Astrocyte (in vitro differentiated cells and primary cell): ENCODE data around the gene C1orf53. TPM values are rescaled to one million over a fixed set of nuclear protein-coding genes. Genes with fewer than 3 reads are reported as not detected.
A peak's percentile ranks its signal among the peaks of the same experiment; 100 is the strongest.

Experiments used
- DNase-seq: peaks from one replicate; pipeline ENCODE4 v3.0.0-alpha.2; 2010; ENCODE audit warnings: low read depth
- FAIRE-seq: peaks from 2 replicates; lab custom pipeline; 2011; peaks lifted over from hg19 to GRCh38; lab: Jason Lieb, UNC
- H2AFZ ChIP-seq: 2 replicates; pipeline ENCODE4 v1.6.0; 2012; ENCODE audit warnings: low read depth, low read length, inconsistent platforms
- H3K27ac ChIP-seq: 2 replicates; pipeline ENCODE4 v1.5.1; 2011; ENCODE audit warnings: low read depth, low read length, inconsistent platforms
- H3K27me3 ChIP-seq: 2 replicates; pipeline ENCODE4 v1.6.0; 2011; ENCODE audit warnings: low read length, inconsistent platforms; ENCODE audit not compliant: insufficient read depth
- H3K36me3 ChIP-seq: 2 replicates; pipeline ENCODE4 v1.5.1; 2011; ENCODE audit warnings: low read length, inconsistent platforms; ENCODE audit not compliant: insufficient read depth
- H3K4me1 ChIP-seq: 2 replicates; pipeline ENCODE4 v1.5.1; 2011; ENCODE audit warnings: low read length, inconsistent platforms; ENCODE audit not compliant: insufficient read depth
- H3K4me2 ChIP-seq: 2 replicates; pipeline ENCODE4 v1.6.0; 2012; ENCODE audit warnings: low read length, inconsistent platforms
- H3K4me3 ChIP-seq: 2 replicates; pipeline ENCODE4 v1.5.1; 2011; ENCODE audit warnings: low read depth, mild to moderate bottlenecking, low read length, inconsistent platforms; ENCODE audit not compliant: insufficient read depth
- H3K79me2 ChIP-seq: 2 replicates; pipeline ENCODE4 v1.6.0; 2012; ENCODE audit warnings: mild to moderate bottlenecking, low read length, inconsistent platforms; ENCODE audit not compliant: insufficient read depth
- H3K9ac ChIP-seq: 2 replicates; pipeline ENCODE4 v1.6.0; 2012; ENCODE audit warnings: mild to moderate bottlenecking, low read length, inconsistent platforms
- H3K9me3 ChIP-seq: 2 replicates; pipeline ENCODE4 v1.5.1; 2012; ENCODE audit warnings: low read depth, mild to moderate bottlenecking, low read length, inconsistent platforms; ENCODE audit not compliant: insufficient read depth
- H4K20me1 ChIP-seq: 2 replicates; pipeline ENCODE4 v1.6.0; 2012; ENCODE audit warnings: low read length, inconsistent platforms; ENCODE audit not compliant: insufficient read depth
- H3K27ac Mint-ChIP-seq: one replicate; pipeline ENCODE4 v1.8.0; 2021; ENCODE audit warnings: mild to moderate bottlenecking, mixed read lengths; ENCODE audit not compliant: unreplicated experiment
- H3K27me3 Mint-ChIP-seq: one replicate; pipeline ENCODE4 v1.8.0; 2021; ENCODE audit warnings: low read depth, mixed read lengths; ENCODE audit not compliant: unreplicated experiment
- H3K36me3 Mint-ChIP-seq: one replicate; pipeline ENCODE4 v1.8.0; 2021; ENCODE audit warnings: low read depth, mixed read lengths; ENCODE audit not compliant: unreplicated experiment
- H3K4me1 Mint-ChIP-seq: one replicate; pipeline ENCODE4 v1.8.0; 2021; ENCODE audit warnings: low read depth, mixed read lengths; ENCODE audit not compliant: unreplicated experiment
- H3K4me3 Mint-ChIP-seq: one replicate; pipeline ENCODE4 v1.8.0; 2021; ENCODE audit warnings: mild to moderate bottlenecking, moderate library complexity, mixed read lengths; ENCODE audit not compliant: unreplicated experiment
- H3K9me3 Mint-ChIP-seq: one replicate; pipeline ENCODE4 v1.8.0; 2021; ENCODE audit warnings: mild to moderate bottlenecking, mixed read lengths; ENCODE audit not compliant: unreplicated experiment
- EZH2 ChIP-seq: IDR thresholded peaks from 2 replicates; pipeline ENCODE4 v1.6.1; 2012; ENCODE audit warnings: mild to moderate bottlenecking, low read length, inconsistent platforms; ENCODE audit not compliant: insufficient read depth
- total RNA-seq: library from RNA; stranded (reverse); gene quantifications from 2 replicates; pipeline ENCODE4 v1.2.1, GENCODE V29; 2021
- TF ChIP-seq, protein P1 (sequence below): IDR thresholded peaks from 2 replicates; pipeline ENCODE4 v1.5.1; 2011; ENCODE audit warnings: low read depth, mild to moderate bottlenecking, inconsistent platforms, low read length, moderate library complexity; ENCODE audit not compliant: insufficient read depth

Gene C1orf53
- total RNA-seq, 1 donor from 2014 or later = 7.9 TPM

DNA sequence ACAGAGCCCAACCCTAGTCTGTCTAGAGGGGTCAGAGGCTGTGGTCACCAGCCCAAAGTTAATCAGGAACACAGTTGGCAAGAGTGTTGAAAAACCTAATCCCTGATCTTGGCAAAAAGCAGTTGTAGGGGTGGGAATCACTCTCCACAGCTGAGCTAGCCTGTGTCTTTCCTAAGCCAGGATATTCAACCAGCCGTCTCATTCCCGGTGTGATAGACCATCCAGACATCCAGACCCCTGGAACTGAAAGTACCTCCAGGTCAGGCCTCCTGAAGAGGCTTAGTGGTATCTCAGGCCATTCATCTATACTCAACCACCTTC lies 19.6 kb downstream of the C1orf53 start:
- Mint-ChIP-seq H3K4me3 (no peak overlapping the region), H3K27me3 (peaks cover 68% of the 10 kb centered on the region), H3K4me1 (peaks cover 5% of the 10 kb centered on the region), H3K36me3 (peaks cover 2% of the 10 kb centered on the region), H3K9me3 (peaks cover 23% of the 10 kb centered on the region), H3K27ac (no peak overlapping the region)
- FAIRE-seq (no peak), DNase-seq (no peak)
- no peaks in the 10 kb centered on the region for H3K79me2 ChIP-seq
- no peak overlapping the region for H3K4me2 ChIP-seq
- H3K4me3 ChIP-seq = no peak overlapping the region
- no peaks in the 10 kb centered on the region for H3K36me3 ChIP-seq
- peaks cover 4% of the 10 kb centered on the region for H4K20me1 ChIP-seq
- H3K27ac ChIP-seq = no peak overlapping the region
- TF ChIP-seq, protein P1, sequence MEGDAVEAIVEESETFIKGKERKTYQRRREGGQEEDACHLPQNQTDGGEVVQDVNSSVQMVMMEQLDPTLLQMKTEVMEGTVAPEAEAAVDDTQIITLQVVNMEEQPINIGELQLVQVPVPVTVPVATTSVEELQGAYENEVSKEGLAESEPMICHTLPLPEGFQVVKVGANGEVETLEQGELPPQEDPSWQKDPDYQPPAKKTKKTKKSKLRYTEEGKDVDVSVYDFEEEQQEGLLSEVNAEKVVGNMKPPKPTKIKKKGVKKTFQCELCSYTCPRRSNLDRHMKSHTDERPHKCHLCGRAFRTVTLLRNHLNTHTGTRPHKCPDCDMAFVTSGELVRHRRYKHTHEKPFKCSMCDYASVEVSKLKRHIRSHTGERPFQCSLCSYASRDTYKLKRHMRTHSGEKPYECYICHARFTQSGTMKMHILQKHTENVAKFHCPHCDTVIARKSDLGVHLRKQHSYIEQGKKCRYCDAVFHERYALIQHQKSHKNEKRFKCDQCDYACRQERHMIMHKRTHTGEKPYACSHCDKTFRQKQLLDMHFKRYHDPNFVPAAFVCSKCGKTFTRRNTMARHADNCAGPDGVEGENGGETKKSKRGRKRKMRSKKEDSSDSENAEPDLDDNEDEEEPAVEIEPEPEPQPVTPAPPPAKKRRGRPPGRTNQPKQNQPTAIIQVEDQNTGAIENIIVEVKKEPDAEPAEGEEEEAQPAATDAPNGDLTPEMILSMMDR = no peak
- no peak overlapping the region for H2AFZ ChIP-seq
- peaks cover 4% of the 10 kb centered on the region for H3K4me1 ChIP-seq
- H3K9me3 ChIP-seq = no peaks in the 10 kb centered on the region
- H3K27me3 ChIP-seq = peaks cover 72% of the 10 kb centered on the region
- H3K9ac ChIP-seq = no peak overlapping the region

GRCh38 chr1:197923038-197923437 lies 20.6 kb downstream of the C1orf53 start:
- no peaks in the 10 kb centered on the region for H3K4me1 ChIP-seq
- H3K79me2 ChIP-seq = no peaks in the 10 kb centered on the region
- H3K4me2 ChIP-seq = no peak overlapping the region
- no peaks in the 10 kb centered on the region for H3K36me3 Mint-ChIP-seq
- no peak overlapping the region for H3K4me3 ChIP-seq
- H3K4me1 Mint-ChIP-seq = peaks cover 2% of the 10 kb centered on the region
- no peaks in the 10 kb centered on the region for H3K9me3 ChIP-seq
- peaks cover 70% of the 10 kb centered on the region for H3K27me3 ChIP-seq
- DNase-seq = no peak
- TF ChIP-seq, protein P1 = no peak
- TF ChIP-seq EZH2 = no peak
- peaks cover 19% of the 10 kb centered on the region for H3K9me3 Mint-ChIP-seq
- H2AFZ ChIP-seq = no peak overlapping the region
- H3K4me3 Mint-ChIP-seq = no peak overlapping the region
- H3K27ac ChIP-seq = no peak overlapping the region
- H3K9ac ChIP-seq = no peak overlapping the region
- H3K27me3 Mint-ChIP-seq = peaks cover 67% of the 10 kb centered on the region
- no peak overlapping the region for H3K27ac Mint-ChIP-seq
- no peaks in the 10 kb centered on the region for H3K36me3 ChIP-seq
- H4K20me1 ChIP-seq = peaks cover 4% of the 10 kb centered on the region
- FAIRE-seq = no peak

GRCh38 chr1:197924516-197925123 lies 22.2 kb downstream of the C1orf53 start:
- no peak for TF ChIP-seq EZH2
- TF ChIP-seq, protein P1 = peak; percentile 74
- peaks cover 2% of the 10 kb centered on the region for H4K20me1 ChIP-seq
- peaks cover 5% of the 10 kb centered on the region for H3K9me3 Mint-ChIP-seq
- no peak overlapping the region for H3K9ac ChIP-seq
- no peaks in the 10 kb centered on the region for H3K36me3 Mint-ChIP-seq
- no peak overlapping the region for H3K4me3 Mint-ChIP-seq
- no peak overlapping the region for H3K4me3 ChIP-seq
- H2AFZ ChIP-seq = no peak overlapping the region
- H3K4me1 Mint-ChIP-seq = no peaks in the 10 kb centered on the region
- DNase-seq (peak; percentile 26), FAIRE-seq (no peak)
- no peak overlapping the region for H3K27ac Mint-ChIP-seq
- H3K79me2 ChIP-seq = no peaks in the 10 kb centered on the region
- H3K36me3 ChIP-seq = no peaks in the 10 kb centered on the region
- peaks cover 59% of the 10 kb centered on the region for H3K27me3 ChIP-seq
- no peak overlapping the region for H3K27ac ChIP-seq
- H3K4me2 ChIP-seq = no peak overlapping the region
- no peaks in the 10 kb centered on the region for H3K4me1 ChIP-seq
- H3K9me3 ChIP-seq = no peaks in the 10 kb centered on the region
- peaks cover 53% of the 10 kb centered on the region for H3K27me3 Mint-ChIP-seq
